ENCODE measurements around the gene CAPN1. TPM values are rescaled to one million over a fixed set of nuclear protein-coding genes. Genes with fewer than 3 reads are reported as not detected.

Gene CAPN1
- total RNA-seq, 2 donors from 2014 or later: 325 to 416 TPM

DNA sequence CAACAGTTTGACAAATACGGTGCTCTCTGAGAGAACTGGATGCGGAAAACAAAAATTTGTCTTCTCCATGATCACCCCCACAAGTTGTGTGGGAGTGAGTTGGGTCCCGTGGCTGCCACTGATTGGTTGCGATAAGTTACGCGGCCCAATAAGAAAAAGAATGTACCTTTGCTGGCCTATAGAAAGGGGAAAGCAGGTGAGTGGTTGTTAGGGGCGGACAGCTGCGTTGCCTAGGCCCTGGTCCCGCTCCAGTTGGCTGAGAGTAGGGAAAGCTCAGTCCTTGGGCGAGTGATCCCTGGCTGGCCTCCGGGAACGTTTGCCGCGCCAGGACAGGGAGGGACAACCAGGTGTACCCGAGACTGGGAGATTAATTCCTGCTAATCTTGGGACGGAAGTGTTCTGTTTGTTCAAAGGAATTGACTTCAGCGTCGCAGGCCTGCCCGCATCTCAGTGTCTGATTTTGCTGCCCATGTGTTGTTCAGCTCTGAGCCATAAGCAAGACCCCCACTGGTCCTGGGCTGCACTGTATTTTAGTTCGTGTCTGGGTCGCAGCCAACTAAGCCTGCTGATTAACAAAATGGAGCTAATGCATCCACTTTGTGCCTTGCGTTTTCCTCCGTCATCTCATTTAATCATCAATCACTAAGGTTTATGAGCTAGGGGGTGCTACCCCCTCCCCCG lies 46.6 kb upstream of the CAPN1 start:
- Histone ChIP-seq H3K27ac (peak overlapping the region; percentile 94), H3K36me3 (peaks cover 14% of the 10 kb centered on the region), H3K4me3 (peak overlapping the region; percentile 86), H3K27me3 (no peaks in the 10 kb centered on the region), H3K9me3 (no peaks in the 10 kb centered on the region), H3K4me1 (peaks cover 15% of the 10 kb centered on the region), H3K9ac (ENCODE audit: low read depth in 2 of 2, low read length in 2 of 2) (peak overlapping the region; percentile 96 to 98)
- TF ChIP-seq, protein P1, sequence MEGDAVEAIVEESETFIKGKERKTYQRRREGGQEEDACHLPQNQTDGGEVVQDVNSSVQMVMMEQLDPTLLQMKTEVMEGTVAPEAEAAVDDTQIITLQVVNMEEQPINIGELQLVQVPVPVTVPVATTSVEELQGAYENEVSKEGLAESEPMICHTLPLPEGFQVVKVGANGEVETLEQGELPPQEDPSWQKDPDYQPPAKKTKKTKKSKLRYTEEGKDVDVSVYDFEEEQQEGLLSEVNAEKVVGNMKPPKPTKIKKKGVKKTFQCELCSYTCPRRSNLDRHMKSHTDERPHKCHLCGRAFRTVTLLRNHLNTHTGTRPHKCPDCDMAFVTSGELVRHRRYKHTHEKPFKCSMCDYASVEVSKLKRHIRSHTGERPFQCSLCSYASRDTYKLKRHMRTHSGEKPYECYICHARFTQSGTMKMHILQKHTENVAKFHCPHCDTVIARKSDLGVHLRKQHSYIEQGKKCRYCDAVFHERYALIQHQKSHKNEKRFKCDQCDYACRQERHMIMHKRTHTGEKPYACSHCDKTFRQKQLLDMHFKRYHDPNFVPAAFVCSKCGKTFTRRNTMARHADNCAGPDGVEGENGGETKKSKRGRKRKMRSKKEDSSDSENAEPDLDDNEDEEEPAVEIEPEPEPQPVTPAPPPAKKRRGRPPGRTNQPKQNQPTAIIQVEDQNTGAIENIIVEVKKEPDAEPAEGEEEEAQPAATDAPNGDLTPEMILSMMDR (IDR thresholded peaks at IDR 0.05): no peak
- peak; percentile 96 for DNase-seq
- intact Hi-C loops (cut with DNase I): loop anchor here (5.0 kb wide), 1 partner anchor 47 kb away; the partner anchor contains the start of gene CAPN1

DNA sequence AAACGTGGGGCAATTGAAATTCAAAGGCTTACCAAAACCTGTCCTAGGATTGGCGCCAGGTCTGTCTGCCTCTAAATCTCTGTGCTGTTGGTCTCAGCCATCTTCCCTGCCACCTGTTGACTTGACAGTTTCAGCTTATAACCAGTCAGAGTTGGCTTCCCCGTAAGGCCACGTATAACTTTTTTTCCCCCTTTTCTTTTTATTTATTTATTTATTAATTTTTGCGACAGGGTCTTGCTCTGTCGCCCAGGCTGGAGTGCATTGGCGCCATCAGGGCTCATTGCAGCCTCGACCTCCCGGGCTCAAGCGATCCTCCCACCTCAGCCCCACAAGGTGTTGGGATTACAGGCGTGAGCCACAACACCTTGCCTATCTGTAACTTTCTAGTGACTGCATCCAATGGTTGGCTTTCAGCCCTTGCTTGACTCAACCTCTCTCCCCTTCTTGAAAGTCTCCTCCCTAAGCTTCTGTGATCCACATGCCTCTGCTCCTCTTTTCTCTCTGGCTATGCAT lies 46.0 kb upstream of the CAPN1 start:
- Histone ChIP-seq H3K36me3 (peaks cover 10% of the 10 kb centered on the region), H3K9ac (ENCODE audit: low read depth in 2 of 2, low read length in 2 of 2) (peak overlapping the region; percentile 96 to 98), H3K9me3 (no peaks in the 10 kb centered on the region), H3K27ac (peak overlapping the region; percentile 94), H3K27me3 (no peaks in the 10 kb centered on the region), H3K4me1 (peaks cover 15% of the 10 kb centered on the region), H3K4me3 (peak overlapping the region; percentile 86)
- TF ChIP-seq, protein P1 (IDR thresholded peaks at IDR 0.05): no peak
- no peak for DNase-seq
- intact Hi-C loops (cut with DNase I): loop anchor here (5.0 kb wide), 1 partner anchor 47 kb away; the partner anchor contains the start of gene CAPN1

DNA sequence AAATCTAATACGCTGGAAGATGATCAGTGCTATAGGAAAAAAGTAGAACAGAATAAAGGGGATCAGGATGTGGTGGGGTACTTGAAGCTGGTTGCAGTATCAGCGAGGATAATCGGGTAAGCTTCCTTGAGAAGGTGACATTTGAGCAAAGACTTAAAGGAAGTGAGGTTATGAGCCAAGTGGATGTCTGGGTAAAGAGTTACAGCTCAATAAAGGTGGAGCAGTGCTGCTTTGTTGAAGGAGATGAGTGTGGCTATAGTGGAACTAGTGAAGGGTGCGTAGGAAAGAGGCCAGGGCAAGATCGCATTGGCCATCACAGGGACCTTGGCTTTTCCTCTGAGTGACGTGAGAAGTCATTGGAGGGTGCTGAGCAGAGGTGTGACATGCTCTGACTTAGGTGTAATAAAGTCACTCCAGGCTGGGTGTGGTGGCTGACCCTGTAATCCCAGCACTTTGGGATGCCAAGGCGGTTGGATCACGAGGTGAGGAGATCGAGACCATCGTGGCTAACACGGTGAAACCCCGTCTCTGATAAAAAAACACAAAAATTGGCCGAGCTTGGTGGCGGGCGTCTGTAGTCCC lies 45.1 kb upstream of the CAPN1 start:
- Histone ChIP-seq H3K9ac (ENCODE audit: low read depth in 2 of 2, low read length in 2 of 2) (peak overlapping the region; percentile 26 to 62), H3K9me3 (no peaks in the 10 kb centered on the region), H3K4me1 (peaks cover 15% of the 10 kb centered on the region), H3K4me3 (no peak overlapping the region), H3K36me3 (peaks cover 2% of the 10 kb centered on the region), H3K27ac (peak overlapping the region; percentile 94), H3K27me3 (no peaks in the 10 kb centered on the region)
- DNase-seq: peak; percentile 65
- TF ChIP-seq, protein P1 (IDR thresholded peaks at IDR 0.05): no peak
- intact Hi-C loops (cut with DNase I): loop anchor here (5.0 kb wide), 1 partner anchor 46 kb away; the partner anchor contains the start of gene CAPN1

DNA sequence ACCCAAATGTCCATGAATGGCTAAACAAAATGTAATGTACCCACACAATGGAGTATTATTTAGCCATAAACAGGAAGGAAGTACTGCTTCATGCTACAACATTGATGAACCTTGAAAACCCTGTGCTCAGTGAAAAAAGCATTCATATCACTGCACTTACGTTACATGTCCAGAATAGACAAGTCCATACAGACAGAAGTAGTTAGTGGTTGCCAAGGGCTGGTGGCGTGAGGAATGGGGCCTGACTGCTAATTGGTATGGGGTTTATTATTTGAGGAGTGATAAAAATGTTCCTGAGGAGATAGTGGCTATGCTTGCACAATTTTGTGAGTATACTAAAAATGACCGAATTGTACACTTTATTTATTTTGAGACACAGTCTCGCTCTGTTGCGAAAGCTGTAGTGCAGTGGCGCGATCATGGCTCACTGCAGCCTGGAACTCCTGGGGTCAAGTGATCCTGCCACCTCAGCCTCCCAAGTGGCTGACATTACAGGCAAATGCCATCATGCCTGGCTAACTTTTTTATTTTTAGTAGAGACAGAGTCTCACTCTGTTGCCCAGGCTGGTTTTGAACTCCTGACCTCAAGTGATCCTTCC lies 39.7 kb upstream of the CAPN1 start:
- H3K4me3 ChIP-seq: no peak overlapping the region
- no peak for DNase-seq
- H3K27me3 ChIP-seq: no peaks in the 10 kb centered on the region
- H3K36me3 ChIP-seq: no peaks in the 10 kb centered on the region
- TF ChIP-seq, protein P1 (IDR thresholded peaks at IDR 0.05): no peak
- no peaks in the 10 kb centered on the region for H3K9me3 ChIP-seq
- no peaks in the 10 kb centered on the region for H3K4me1 ChIP-seq
- no peak overlapping the region for H3K27ac ChIP-seq
- H3K9ac ChIP-seq (ENCODE audit: low read depth in 2 of 2, low read length in 2 of 2): no peak overlapping the region
- intact Hi-C loops (cut with DNase I): no loop called here

DNA sequence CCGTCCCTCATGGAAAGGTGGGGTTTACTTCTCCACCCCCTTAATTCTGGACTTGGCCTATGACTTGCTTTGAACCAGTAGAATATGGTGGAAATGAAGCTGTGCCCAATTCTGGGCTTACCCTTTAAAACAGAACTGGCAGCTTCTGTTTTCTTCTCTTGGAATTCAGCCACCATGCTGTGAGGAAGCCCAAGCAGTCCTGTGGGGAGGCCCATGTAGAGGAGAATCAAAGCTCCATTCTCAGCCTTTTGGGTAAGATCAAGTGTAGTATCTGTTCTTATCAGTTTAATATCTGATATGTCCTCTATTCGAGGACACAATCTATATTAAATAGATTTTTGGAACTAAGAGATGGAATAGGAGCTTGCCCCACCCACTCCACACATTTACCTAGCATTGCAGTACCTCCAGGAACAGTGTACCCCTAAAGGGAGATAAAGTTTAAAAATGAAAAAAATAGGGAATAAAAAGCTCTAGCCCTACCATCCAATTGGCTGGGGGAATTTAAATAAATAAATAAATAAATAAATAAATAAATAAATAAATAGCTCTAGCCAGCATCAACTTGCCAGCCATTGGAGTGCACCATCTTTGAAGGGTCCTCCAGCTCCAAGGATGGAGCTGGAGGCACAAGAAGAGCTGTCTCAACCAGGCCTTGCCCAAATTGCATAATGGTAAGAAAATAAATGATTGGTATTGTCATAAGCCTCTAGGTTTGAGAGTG lies 34.2 kb upstream of the CAPN1 start:
- Histone ChIP-seq H3K4me1 (no peaks in the 10 kb centered on the region), H3K27me3 (no peaks in the 10 kb centered on the region), H3K9ac (ENCODE audit: low read depth in 2 of 2, low read length in 2 of 2) (no peak overlapping the region), H3K9me3 (no peaks in the 10 kb centered on the region), H3K36me3 (no peaks in the 10 kb centered on the region), H3K27ac (no peak overlapping the region), H3K4me3 (no peak overlapping the region)
- no peak for DNase-seq
- TF ChIP-seq, protein P1 (IDR thresholded peaks at IDR 0.05): no peak
- intact Hi-C loops (cut with DNase I): no loop called here

Data from colonic mucosa (tissue), 4 donors.